GM10266 (cell line): Measurements from ENCODE around the gene TMEM182.

ENCODE experiments used
- DNase-seq: peaks from one replicate; pipeline ENCODE4 v3.0.0; 2012; ENCODE audit errors: extremely low spot score
- TF ChIP-seq, protein P1 (sequence below): IDR thresholded peaks from 2 replicates; pipeline ENCODE4 v1.5.1; 2012; ENCODE audit warnings: mild to moderate bottlenecking, low read depth; ENCODE audit not compliant: control insufficient read depth, insufficient read depth; ENCODE audit errors: missing control alignments

Gene TMEM182

GRCh38 chr2:102782187-102782586, 20.4 kb downstream of the TMEM182 start:
- DNase-seq: no peak
- TF ChIP-seq, protein P1, sequence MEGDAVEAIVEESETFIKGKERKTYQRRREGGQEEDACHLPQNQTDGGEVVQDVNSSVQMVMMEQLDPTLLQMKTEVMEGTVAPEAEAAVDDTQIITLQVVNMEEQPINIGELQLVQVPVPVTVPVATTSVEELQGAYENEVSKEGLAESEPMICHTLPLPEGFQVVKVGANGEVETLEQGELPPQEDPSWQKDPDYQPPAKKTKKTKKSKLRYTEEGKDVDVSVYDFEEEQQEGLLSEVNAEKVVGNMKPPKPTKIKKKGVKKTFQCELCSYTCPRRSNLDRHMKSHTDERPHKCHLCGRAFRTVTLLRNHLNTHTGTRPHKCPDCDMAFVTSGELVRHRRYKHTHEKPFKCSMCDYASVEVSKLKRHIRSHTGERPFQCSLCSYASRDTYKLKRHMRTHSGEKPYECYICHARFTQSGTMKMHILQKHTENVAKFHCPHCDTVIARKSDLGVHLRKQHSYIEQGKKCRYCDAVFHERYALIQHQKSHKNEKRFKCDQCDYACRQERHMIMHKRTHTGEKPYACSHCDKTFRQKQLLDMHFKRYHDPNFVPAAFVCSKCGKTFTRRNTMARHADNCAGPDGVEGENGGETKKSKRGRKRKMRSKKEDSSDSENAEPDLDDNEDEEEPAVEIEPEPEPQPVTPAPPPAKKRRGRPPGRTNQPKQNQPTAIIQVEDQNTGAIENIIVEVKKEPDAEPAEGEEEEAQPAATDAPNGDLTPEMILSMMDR: no peak

- TF ChIP-seq, protein P1: no peak
Measured at GRCh38 chr2:102782933-102783332, 21.1 kb downstream of the TMEM182 start.

DNA sequence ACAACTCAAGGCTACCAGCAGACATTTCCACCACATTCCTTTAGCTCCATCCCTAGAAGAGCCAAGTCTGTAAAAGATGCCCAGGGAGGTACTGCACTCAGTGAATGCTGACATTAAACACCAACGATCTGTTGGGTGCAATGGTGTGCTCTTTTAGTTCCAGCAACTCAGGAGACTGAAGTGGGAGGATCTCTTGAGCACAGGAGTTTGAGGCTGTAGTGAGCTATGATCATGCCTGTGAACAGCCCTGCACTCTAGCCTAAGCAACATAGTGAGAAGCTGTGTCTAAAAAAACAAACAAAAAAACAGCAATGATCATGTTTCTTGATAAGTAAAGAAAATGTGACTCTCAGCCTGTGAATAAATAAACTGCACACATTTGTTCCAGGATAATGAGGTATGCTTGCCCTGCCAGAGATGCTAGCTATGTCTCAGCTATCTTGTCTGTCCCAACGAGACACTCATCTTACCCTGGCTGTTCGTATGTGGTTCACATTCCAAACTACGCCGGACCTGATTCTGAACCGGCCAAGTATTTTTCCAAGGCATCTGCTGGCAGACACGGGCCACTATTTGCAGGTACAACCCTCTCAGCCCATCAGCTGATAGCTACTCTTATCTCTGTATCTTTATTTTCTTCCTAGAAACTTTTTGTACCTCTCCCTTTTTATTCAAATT, 21.8 kb downstream of the TMEM182 start:
- no peak for DNase-seq
- TF ChIP-seq, protein P1: no peak

More at GRCh38 chr2:102782933-102783332, 21.1 kb downstream of the TMEM182 start:
- no peak for DNase-seq

GRCh38 chr2:102784940-102785339, 23.1 kb downstream of the TMEM182 start:
- no peak for DNase-seq
- TF ChIP-seq, protein P1: no peak

GRCh38 chr2:102788216-102788884, 26.5 kb downstream of the TMEM182 start:
- no peak for DNase-seq
- TF ChIP-seq, protein P1: no peak

DNA sequence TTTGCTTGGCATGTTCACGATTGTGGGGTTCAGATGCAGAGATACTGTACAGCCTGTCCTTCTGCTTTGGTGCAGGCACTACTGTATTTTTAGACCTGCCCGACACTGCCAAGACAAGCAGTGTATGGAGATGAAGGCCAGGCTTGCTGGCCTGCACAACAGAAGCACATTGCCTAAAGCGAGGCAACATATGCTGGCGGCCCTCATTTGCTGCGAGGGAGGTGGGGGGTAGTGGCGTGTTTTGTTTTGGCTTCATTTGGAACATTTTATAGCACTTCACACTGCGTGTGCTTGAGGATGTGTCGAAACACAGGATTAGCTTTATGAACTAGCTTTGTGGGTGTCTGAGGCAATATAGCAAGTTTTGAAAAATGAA, 27.0 kb downstream of the TMEM182 start:
- DNase-seq: no peak
- TF ChIP-seq, protein P1: no peak
